AG04449 (cell line): ENCODE results near the gene THBS3.

Experiments used
- CTCF ChIA-PET: fragments of 350-600 bp; formaldehyde crosslinking; extraction: SDS; loops from one replicate; lab custom pipeline; 2021; ENCODE audit warnings: antibody characterized with exemption; lab: Yijun Ruan, JAX
- POLR2A ChIA-PET: fragments of 400-600, 350-600 bp; formaldehyde crosslinking; extraction: SDS; loops from one replicate; lab custom pipeline; 2020; ENCODE audit warnings: antibody characterized with exemption, inconsistent platforms; lab: Yijun Ruan, JAX
- DNase-seq: peaks from one replicate; pipeline ENCODE4 v3.0.0-alpha.2; 2010; ENCODE audit warnings: low read depth, low spot score
- H3K4me3 ChIP-seq: 2 replicates; pipeline ENCODE4 v1.5.1; 2011; ENCODE audit warnings: low read depth, mild to moderate bottlenecking, control low read depth, low read length
- TF ChIP-seq, protein P1 (sequence below): IDR thresholded peaks from one replicate; pipeline ENCODE4 v1.5.1; 2011; ENCODE audit warnings: mild to moderate bottlenecking, moderate library complexity, low read length, control low read depth, inconsistent platforms; ENCODE audit not compliant: insufficient read depth; ENCODE audit errors: missing control alignments

The THBS3 gene

DNA sequence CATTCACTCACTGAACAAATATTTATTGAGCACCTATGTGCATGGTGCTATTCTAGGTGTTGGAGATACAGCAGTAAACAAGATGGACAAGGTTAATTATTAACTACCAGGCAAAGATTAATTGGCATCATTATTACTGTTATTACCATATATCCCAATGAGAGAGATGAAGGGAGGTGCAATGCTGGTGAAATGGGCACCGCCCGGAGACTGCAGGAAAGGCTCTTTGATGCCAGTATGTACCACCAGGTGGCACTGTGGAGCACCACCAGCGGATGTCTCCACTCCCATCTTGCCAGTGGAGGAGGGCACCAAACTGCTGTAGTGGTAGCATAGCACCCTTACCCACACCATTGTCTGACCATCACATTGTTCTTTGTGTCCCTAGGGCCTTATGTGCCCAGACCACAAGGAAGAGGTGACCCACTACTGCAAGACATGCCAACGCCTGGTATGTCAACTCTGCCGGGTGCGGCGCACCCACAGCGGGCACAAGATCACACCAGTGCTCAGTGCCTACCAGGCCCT is 31.1 kb downstream of the THBS3 start:
- CTCF ChIA-PET: interaction anchor here (0.8 to 14.6 kb wide), 17 partner anchors 9 to 472 kb away, joined by 3 to 457 read pairs (median 9); partner anchors contain the start of genes MTX1 and THBS3
- no peak for DNase-seq
- POLR2A ChIA-PET: no interaction called here
- no peak overlapping the region for H3K4me3 ChIP-seq
- TF ChIP-seq, protein P1, sequence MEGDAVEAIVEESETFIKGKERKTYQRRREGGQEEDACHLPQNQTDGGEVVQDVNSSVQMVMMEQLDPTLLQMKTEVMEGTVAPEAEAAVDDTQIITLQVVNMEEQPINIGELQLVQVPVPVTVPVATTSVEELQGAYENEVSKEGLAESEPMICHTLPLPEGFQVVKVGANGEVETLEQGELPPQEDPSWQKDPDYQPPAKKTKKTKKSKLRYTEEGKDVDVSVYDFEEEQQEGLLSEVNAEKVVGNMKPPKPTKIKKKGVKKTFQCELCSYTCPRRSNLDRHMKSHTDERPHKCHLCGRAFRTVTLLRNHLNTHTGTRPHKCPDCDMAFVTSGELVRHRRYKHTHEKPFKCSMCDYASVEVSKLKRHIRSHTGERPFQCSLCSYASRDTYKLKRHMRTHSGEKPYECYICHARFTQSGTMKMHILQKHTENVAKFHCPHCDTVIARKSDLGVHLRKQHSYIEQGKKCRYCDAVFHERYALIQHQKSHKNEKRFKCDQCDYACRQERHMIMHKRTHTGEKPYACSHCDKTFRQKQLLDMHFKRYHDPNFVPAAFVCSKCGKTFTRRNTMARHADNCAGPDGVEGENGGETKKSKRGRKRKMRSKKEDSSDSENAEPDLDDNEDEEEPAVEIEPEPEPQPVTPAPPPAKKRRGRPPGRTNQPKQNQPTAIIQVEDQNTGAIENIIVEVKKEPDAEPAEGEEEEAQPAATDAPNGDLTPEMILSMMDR: peak; percentile 89

DNA sequence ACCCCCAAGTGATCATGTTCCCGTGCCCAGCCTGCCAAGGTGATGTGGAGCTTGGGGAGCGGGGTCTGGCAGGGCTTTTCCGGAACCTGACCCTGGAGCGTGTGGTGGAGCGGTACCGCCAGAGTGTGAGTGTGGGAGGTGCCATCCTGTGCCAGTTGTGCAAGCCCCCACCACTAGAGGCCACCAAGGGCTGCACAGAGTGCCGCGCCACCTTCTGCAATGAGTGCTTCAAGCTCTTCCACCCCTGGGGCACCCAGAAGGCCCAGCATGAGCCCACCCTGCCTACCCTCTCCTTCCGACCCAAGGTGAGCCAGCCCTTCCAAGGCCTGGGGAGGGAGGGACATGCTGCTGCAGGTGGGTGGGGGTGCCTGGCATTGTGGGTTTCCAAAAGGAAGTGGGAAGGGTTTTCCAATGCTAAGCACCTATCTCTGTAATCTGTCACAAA is 31.7 kb downstream of the THBS3 start:
- DNase-seq: no peak
- TF ChIP-seq, protein P1: peak; percentile 18
- no peak overlapping the region; the same call in 1 of the 2 replicates for H3K4me3 ChIP-seq
- POLR2A ChIA-PET: no interaction called here
- CTCF ChIA-PET: interaction anchor here (0.8 to 14.6 kb wide), 19 partner anchors 9 to 475 kb away, joined by 3 to 457 read pairs (median 6); partner anchors contain the start of genes MTX1, RUSC1, SLC50A1 and THBS3

DNA sequence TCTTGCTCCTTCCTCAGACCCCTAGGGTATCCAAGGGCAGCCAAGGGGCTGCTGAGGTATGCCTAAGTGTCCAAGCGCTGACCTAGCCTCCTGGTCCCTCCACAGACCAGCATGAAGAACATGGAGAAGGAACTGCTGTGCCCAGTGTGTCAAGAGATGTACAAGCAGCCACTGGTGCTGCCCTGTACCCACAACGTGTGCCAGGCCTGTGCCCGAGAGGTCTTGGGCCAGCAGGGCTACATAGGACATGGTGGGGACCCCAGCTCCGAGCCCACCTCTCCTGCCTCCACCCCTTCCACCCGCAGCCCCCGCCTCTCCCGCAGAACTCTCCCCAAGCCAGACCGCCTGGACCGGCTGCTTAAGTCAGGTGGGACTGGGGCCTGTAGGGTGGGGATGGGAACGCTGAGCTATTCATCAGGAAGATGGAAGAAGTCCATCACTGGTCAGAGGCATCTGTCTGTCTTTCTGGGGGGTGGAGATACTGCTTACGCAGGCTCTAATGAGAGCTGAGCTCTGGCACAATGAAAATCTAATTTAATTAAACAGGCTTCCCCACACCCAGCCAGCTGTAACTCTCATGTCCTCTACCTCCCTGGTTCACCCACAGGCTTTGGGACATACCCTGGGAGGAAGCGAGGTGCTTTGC is 32.3 kb downstream of the THBS3 start:
- peak overlapping the region; percentile 98 for H3K4me3 ChIP-seq
- TF ChIP-seq, protein P1: no peak
- DNase-seq: no peak
- CTCF ChIA-PET: interaction anchor here (0.8 to 14.6 kb wide), 26 partner anchors 9 to 476 kb away, joined by 3 to 457 read pairs (median 6); partner anchors contain the start of genes MTX1, RUSC1, SLC50A1 and THBS3
- POLR2A ChIA-PET: interaction anchor here (1.3 kb wide), 1 partner anchor 19 kb away, joined by 9 read pairs; no protein-coding TSS in a partner anchor

DNA sequence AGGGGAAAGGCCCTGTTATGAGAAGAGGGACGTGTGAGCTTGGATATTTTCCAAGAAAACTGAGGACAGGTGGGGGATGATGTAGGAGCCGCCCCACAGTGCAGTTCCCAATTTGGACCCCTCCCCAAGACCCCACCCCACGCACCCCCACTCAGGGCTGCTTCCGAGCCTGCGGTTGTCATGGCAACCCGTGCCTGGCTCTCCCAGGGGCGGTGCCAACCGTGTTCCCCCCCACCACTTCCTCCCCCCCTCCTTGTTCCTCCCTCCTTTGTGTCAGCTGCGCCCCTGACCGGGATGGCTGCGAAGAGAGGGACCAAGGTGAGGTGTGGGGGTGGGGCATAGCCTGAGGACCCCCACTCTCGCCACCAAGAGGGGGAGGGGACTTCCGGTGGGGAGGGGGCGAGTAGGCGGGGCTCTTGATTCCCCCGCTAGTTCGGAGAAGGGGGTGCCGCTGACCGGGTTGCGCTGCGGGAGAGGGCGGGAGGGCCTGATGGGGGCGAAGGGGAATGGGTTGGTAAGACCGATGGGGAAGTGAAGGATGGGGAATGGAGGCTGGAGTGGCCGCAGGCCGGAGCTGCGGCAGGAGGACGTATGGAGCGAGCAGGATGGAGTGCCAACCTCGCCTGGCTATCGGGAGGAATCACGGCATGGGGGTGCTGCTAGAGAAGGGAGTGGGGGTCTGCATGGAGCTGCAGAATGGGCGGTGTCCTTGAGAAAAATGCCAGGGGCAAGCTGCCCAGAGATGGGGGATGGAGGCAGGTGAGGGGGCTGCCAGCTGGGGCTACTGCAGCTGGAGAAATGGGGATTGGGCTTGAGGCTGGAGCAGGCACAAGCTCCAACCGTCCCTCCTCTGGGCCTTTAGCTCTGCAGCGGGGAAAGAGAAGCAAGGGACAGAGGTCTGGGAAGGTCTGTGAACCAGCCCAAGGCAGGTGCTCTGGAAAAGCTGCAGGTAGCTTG is 33.1 kb downstream of the THBS3 start:
- TF ChIP-seq, protein P1: no peak
- ChIA-PET POLR2A (interaction anchor here (1.3 kb wide), 1 partner anchor 20 kb away, joined by 9 read pairs; no protein-coding TSS in a partner anchor), CTCF (interaction anchor here (0.6 to 14.6 kb wide), 31 partner anchors 8 to 477 kb away, joined by 3 to 457 read pairs (median 6); partner anchors contain the start of genes MTX1, RUSC1, SLC50A1 and THBS3)
- no peak for DNase-seq
- H3K4me3 ChIP-seq: peak overlapping the region; percentile 98

DNA sequence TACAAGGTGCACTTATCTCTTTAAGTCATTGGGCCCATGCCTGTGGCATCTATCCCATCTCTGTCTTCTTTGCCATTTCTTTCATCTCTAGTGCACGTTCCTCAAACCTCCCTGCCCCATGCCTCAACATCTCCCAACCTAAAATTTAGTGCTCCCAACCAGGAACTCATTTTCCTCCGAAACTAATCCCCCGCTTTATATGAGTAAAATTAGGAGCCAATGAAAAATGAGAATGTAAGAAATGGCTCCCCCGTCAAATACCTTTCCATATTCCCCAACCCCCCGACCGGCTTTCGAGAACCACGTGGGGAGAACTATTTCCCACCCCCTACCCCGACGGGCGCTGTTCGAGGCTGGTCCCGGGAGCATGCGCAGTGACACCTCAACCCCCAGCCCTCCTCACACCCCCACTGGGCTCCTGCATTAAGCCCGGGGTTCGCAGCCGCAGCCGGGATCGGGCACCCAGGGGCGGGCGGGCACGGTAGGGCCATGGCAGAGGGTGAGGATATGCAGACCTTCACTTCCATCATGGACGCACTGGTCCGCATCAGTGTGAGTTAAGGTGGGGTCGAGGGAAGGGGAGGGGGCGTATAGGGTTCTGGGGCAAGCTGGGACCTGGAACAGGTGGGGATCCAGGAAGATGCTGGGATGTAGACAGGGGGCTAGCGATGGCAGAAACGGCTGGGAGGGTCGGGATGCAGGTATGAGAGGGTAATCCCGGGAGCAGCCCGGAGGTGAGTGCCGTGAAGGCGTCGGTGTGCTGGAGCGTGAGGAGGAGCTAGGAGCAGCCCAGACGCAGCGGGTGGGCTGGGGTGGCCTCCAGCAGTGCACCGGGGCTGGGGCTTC is 34.0 kb downstream of the THBS3 start, which contains the start of gene TRIM46:
Gene TRIM46, plus strand, starts transcription at position 372 of the 846 bp plus-strand sequence. Its CDS starts 118 bp downstream, at position 490.
- ChIA-PET CTCF (interaction anchor here (0.7 to 14.6 kb wide), 52 partner anchors 8 to 431 kb away, joined by 3 to 457 read pairs (median 5); partner anchors contain the start of genes CLK2, EFNA3, MTX1 and SLC50A1), POLR2A (interaction anchor here (0.8 to 1.9 kb wide), 5 partner anchors 20 to 89 kb away, joined by 3 to 17 read pairs (median 5); no protein-coding TSS in a partner anchor)
- TF ChIP-seq, protein P1: no peak

More for the DNA sequence above, 34.0 kb downstream of the THBS3 start, which contains the start of gene TRIM46:
- peak within 1 kb of the TSS; percentile 98 for H3K4me3 ChIP-seq
- DNase-seq: no peak
